ENCODE data around the gene KATNAL2.
"Not testable (repeated sequence)": the region's sequence is repeated elsewhere in the genome, so short reads cannot be mapped to it uniquely, and the experiment has no call there.

KATNAL2 gene

GRCh38 chr18:46939998-46940571 is 22.7 kb downstream of the KATNAL2 start:
- no peak for DNase-seq

- DNase-seq = no peak
Measured at GRCh38 chr18:46942646-46943045, 25.2 kb downstream of the KATNAL2 start.

- peak; percentile 71 for DNase-seq
Measured at GRCh38 chr18:46946656-46947282, 29.4 kb downstream of the KATNAL2 start.

GRCh38 chr18:46950064-46950656 is 32.8 kb downstream of the KATNAL2 start:
- DNase-seq = peak; percentile 22

GRCh38 chr18:46953195-46953594 is 35.8 kb downstream of the KATNAL2 start:
- no peak for DNase-seq

- DNase-seq = no peak
Measured at GRCh38 chr18:46958209-46958608, 40.8 kb downstream of the KATNAL2 start.

- DNase-seq = not testable (repeated sequence)
Measured at GRCh38 chr18:46963656-46964578, 46.5 kb downstream of the KATNAL2 start.

- not testable (repeated sequence) for DNase-seq
Measured at GRCh38 chr18:46964579-46965293, 47.3 kb downstream of the KATNAL2 start.

GRCh38 chr18:46966266-46966665 is 48.9 kb downstream of the KATNAL2 start:
- not testable (repeated sequence) for DNase-seq

GRCh38 chr18:46969551-46969950 is 52.1 kb downstream of the KATNAL2 start:
- DNase-seq = not testable (repeated sequence)

- not testable (repeated sequence) for DNase-seq
Measured at GRCh38 chr18:47019870-47020269, 102.5 kb downstream of the KATNAL2 start.

GRCh38 chr18:47020757-47021156 is 103.4 kb downstream of the KATNAL2 start:
- DNase-seq = not testable (repeated sequence)

GRCh38 chr18:47022821-47023220 is 105.4 kb downstream of the KATNAL2 start:
- DNase-seq = not testable (repeated sequence)

- not testable (repeated sequence) for DNase-seq
Measured at GRCh38 chr18:47023769-47024465, 106.5 kb downstream of the KATNAL2 start.

- not testable (repeated sequence) for DNase-seq
Measured at GRCh38 chr18:47025557-47026174, 108.3 kb downstream of the KATNAL2 start.

GRCh38 chr18:47028738-47029137 is 111.3 kb downstream of the KATNAL2 start:
- DNase-seq = not testable (repeated sequence)

GRCh38 chr18:47029684-47030353 is 112.4 kb downstream of the KATNAL2 start:
- DNase-seq = not testable (repeated sequence)

- not testable (repeated sequence) for DNase-seq
Measured at GRCh38 chr18:47030887-47031286, 113.5 kb downstream of the KATNAL2 start.

GRCh38 chr18:47032945-47033344 is 115.5 kb downstream of the KATNAL2 start:
- DNase-seq = no peak

- not testable (repeated sequence) for DNase-seq
Measured at GRCh38 chr18:47034591-47034990, 117.2 kb downstream of the KATNAL2 start.
